ENCODE data around the gene PAPSS1.

GRCh38 chr4:107618656-107619055, 101.4 kb downstream of the PAPSS1 start:
- TF ChIP-seq CTCF (IDR thresholded peaks at IDR 0.05; ENCODE audit: control extremely low read depth in 1 of 3, insufficient read depth in 1 of 3, low read depth in 1 of 3, low read length in 3 of 3) (no peak), POLR2AphosphoS5 (IDR thresholded peaks at IDR 0.05; ENCODE audit: low read depth, low read length) (no peak), RFX5 (IDR thresholded peaks at IDR 0.05; ENCODE audit: borderline replicate concordance, low read depth, low read length) (no peak), EP300 (IDR thresholded peaks at IDR 0.05; ENCODE audit: borderline replicate concordance in 1 of 2, low read depth in 2 of 2, low read length in 2 of 2) (no peak), CBX8 (IDR thresholded peaks at IDR 0.05; ENCODE audit: borderline replicate concordance, low read depth, low read length) (no peak), EGR1 (IDR thresholded peaks at IDR 0.05; ENCODE audit: borderline replicate concordance, low read depth, low read length) (no peak)
- TF ChIP-seq, protein P1, sequence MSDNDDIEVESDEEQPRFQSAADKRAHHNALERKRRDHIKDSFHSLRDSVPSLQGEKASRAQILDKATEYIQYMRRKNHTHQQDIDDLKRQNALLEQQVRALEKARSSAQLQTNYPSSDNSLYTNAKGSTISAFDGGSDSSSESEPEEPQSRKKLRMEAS (IDR thresholded peaks at IDR 0.05), result no peak

All from H1 (cell line).